ENCODE data around the gene CADM1.

DNA sequence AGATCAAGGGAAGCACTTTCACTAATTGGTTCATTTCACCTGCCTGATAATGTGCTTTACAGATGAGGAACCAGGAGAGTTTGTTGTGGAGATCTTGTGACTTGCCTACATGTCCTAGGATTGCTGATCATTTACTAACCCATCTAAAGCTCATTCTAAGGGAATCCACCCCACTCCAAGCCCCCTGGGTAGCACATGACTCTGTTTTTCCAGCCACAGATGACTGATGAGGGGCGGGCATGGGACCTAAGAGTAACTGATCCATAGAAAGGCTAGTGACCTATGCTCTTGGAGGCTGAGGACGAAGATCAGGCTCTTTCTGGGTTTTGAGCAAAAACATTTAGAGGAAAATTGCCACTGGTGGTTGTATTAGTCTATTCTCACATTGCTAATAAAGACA lies 378.1 kb downstream of the CADM1 start:
- TF ChIP-seq POLR2A (IDR thresholded peaks at IDR 0.05), result no peak
- TF ChIP-seq, protein P1, sequence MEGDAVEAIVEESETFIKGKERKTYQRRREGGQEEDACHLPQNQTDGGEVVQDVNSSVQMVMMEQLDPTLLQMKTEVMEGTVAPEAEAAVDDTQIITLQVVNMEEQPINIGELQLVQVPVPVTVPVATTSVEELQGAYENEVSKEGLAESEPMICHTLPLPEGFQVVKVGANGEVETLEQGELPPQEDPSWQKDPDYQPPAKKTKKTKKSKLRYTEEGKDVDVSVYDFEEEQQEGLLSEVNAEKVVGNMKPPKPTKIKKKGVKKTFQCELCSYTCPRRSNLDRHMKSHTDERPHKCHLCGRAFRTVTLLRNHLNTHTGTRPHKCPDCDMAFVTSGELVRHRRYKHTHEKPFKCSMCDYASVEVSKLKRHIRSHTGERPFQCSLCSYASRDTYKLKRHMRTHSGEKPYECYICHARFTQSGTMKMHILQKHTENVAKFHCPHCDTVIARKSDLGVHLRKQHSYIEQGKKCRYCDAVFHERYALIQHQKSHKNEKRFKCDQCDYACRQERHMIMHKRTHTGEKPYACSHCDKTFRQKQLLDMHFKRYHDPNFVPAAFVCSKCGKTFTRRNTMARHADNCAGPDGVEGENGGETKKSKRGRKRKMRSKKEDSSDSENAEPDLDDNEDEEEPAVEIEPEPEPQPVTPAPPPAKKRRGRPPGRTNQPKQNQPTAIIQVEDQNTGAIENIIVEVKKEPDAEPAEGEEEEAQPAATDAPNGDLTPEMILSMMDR (IDR thresholded peaks at IDR 0.05), result no peak
